Keratinocyte (primary cell): Measurements from ENCODE around the gene SCN1B. TPM values are rescaled to one million over a fixed set of nuclear protein-coding genes. Genes with fewer than 3 reads are reported as not detected.

Experiments used
- DNase-seq: peaks from one replicate; pipeline ENCODE4 v3.0.0-alpha.2; 2011; ENCODE audit warnings: low read depth, missing footprints, low spot score
- FAIRE-seq: peaks from 2 replicates; lab custom pipeline; 2011; peaks lifted over from hg19 to GRCh38; lab: Jason Lieb, UNC
- H2AFZ ChIP-seq: 2 replicates; pipeline ENCODE4 v1.6.0; 2012; ENCODE audit warnings: low read length, control low read depth, inconsistent platforms; ENCODE audit not compliant: control insufficient read depth
- H3K27ac ChIP-seq: 2 replicates; pipeline ENCODE4 v1.5.1; 2011; ENCODE audit warnings: low read length; ENCODE audit not compliant: control insufficient read depth, insufficient read depth
- H3K27me3 ChIP-seq: 3 replicates; pipeline ENCODE4 v1.6.0; 2011; ENCODE audit warnings: low read length; ENCODE audit not compliant: control insufficient read depth, insufficient read depth; ENCODE audit errors: extremely low read depth
- H3K36me3 ChIP-seq, 2 experiments: 2 replicates in 1 of 2; 3 replicates in 1 of 2; pipeline ENCODE4 v1.5.1; 2011; ENCODE audit warnings: low read length in 2 of 2, mild to moderate bottlenecking in 1 of 2; ENCODE audit not compliant: control insufficient read depth in 2 of 2, insufficient read depth in 2 of 2; ENCODE audit errors: extremely low read depth in 1 of 2
- H3K4me1 ChIP-seq: 3 replicates; pipeline ENCODE4 v1.5.1; 2011; ENCODE audit warnings: low read length; ENCODE audit not compliant: control insufficient read depth, insufficient read depth; ENCODE audit errors: extremely low read depth
- H3K4me2 ChIP-seq: 3 replicates; pipeline ENCODE4 v1.6.0; 2011; ENCODE audit warnings: low read depth, low read length; ENCODE audit not compliant: control insufficient read depth, insufficient read depth; ENCODE audit errors: extremely low read depth
- H3K4me3 ChIP-seq, 3 experiments: fragments of 200-600 bp in 1 of 3; sonication (generic) in 1 of 3; 2 replicates in 2 of 3; 3 replicates in 1 of 3; pipeline ENCODE4 v1.5.1; 2011 to 2016; ENCODE audit warnings: low read length in 3 of 3, mild to moderate bottlenecking in 3 of 3, control low read depth in 2 of 3, inconsistent platforms in 1 of 3, low read depth in 1 of 3, mixed read lengths in 1 of 3, mixed run types in 1 of 3, moderate library complexity in 1 of 3; ENCODE audit not compliant: control insufficient read depth in 2 of 3, insufficient read depth in 2 of 3; ENCODE audit errors: extremely low read depth in 1 of 3
- H3K79me2 ChIP-seq: 2 replicates; pipeline ENCODE4 v1.6.0; 2012; ENCODE audit warnings: low read length; ENCODE audit not compliant: control insufficient read depth, insufficient read depth
- H3K9ac ChIP-seq: 3 replicates; pipeline ENCODE4 v1.6.0; 2011; ENCODE audit warnings: low read length; ENCODE audit not compliant: control insufficient read depth, insufficient read depth; ENCODE audit errors: extremely low read depth
- H3K9me1 ChIP-seq: 3 replicates; pipeline ENCODE4 v1.6.0; 2011; ENCODE audit warnings: low read length; ENCODE audit not compliant: control insufficient read depth, insufficient read depth; ENCODE audit errors: extremely low read depth
- H3K9me3 ChIP-seq: 2 replicates; pipeline ENCODE4 v1.5.1; 2012; ENCODE audit warnings: low read depth, low read length; ENCODE audit not compliant: control insufficient read depth
- H4K20me1 ChIP-seq: 3 replicates; pipeline ENCODE4 v1.6.0; 2011; ENCODE audit warnings: low read length; ENCODE audit not compliant: control insufficient read depth, insufficient read depth; ENCODE audit errors: extremely low read depth
- EZH2 ChIP-seq: IDR thresholded peaks from one replicate; pipeline ENCODE4 v1.6.1; 2012; ENCODE audit warnings: inconsistent platforms, mild to moderate bottlenecking, low read length, moderate library complexity
- dilution Hi-C: fragments of 300-500 bp; cut with MboI; formaldehyde crosslinking; loops from one replicate; pipeline ENCODE4 v1.7.0; 2020; ENCODE audit warnings: low sequenced_read_pairs; ENCODE audit not compliant: extremely low pct_ligation_motif_present
- polyA plus RNA-seq, 5 experiments: library from polyadenylated mRNA; depleted of rRNA in 3 of 5; stranded (reverse) in 3 of 5; stranded (forward) in 1 of 5; unstranded in 1 of 5; fragments of >200 nt; gene quantifications; 1 replicate in 1 of 5; 2 replicates in 3 of 5; 3 replicates in 1 of 5; pipeline versions ENCODE4 v1.2.1 to v1.2.3, GENCODE V29; 2011 to 2012; ENCODE audit warnings: missing spikeins in 2 of 5, low read depth in 1 of 5, low replicate concordance in 1 of 5
- TF ChIP-seq, protein P1 (sequence below), 3 experiments: IDR thresholded peaks in 1 of 3; conservative IDR thresholded peaks in 1 of 3; optimal IDR thresholded peaks in 1 of 3; 2 replicates in 2 of 3; 3 replicates in 1 of 3; pipeline versions ENCODE3 to v1.5.1; 2011; ENCODE audit warnings: low read length in 3 of 3, mild to moderate bottlenecking in 3 of 3, moderate library complexity in 2 of 3, control low read depth in 1 of 3, inconsistent platforms in 1 of 3; ENCODE audit not compliant: insufficient read depth in 2 of 3; ENCODE audit errors: extremely low read depth in 1 of 3

The SCN1B gene
- polyA plus RNA-seq, 1 donor (not counting 4 experiments of a cell fraction or from before 2014, with no cell fraction given) = 0.30 TPM

DNA sequence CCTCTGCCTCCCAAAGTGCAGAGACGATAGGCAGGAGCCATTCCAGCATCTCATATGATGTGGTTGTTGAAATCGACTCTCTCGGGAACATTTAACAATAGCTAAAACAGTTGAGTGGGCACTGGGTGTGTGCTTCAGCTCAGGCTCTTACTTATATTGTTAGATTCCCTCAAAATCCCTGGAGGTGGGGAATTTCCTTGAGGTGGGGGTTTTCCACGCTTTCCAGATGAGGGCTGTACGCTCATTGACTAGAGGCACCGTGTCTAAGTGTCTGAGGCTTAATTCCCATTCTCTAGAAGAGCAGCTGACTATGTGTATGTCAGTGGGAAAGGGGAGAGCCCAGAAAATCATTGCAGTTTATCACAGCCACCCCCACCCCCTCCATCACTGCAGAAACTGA lies 41.0 kb upstream of the SCN1B start:
- Histone ChIP-seq H2AFZ (no peak overlapping the region), H3K4me2 (no peak overlapping the region), H4K20me1 (no peaks in the 10 kb centered on the region), H3K9ac (no peak overlapping the region), H3K4me1 (no peaks in the 10 kb centered on the region), H3K79me2 (no peaks in the 10 kb centered on the region), H3K27ac (no peak overlapping the region), H3K9me1 (no peaks in the 10 kb centered on the region), H3K27me3 (peaks cover 7% of the 10 kb centered on the region), H3K4me3 (no peak overlapping the region), H3K36me3 (no peaks in the 10 kb centered on the region), H3K9me3 (no peaks in the 10 kb centered on the region)
- TF ChIP-seq, protein P1, sequence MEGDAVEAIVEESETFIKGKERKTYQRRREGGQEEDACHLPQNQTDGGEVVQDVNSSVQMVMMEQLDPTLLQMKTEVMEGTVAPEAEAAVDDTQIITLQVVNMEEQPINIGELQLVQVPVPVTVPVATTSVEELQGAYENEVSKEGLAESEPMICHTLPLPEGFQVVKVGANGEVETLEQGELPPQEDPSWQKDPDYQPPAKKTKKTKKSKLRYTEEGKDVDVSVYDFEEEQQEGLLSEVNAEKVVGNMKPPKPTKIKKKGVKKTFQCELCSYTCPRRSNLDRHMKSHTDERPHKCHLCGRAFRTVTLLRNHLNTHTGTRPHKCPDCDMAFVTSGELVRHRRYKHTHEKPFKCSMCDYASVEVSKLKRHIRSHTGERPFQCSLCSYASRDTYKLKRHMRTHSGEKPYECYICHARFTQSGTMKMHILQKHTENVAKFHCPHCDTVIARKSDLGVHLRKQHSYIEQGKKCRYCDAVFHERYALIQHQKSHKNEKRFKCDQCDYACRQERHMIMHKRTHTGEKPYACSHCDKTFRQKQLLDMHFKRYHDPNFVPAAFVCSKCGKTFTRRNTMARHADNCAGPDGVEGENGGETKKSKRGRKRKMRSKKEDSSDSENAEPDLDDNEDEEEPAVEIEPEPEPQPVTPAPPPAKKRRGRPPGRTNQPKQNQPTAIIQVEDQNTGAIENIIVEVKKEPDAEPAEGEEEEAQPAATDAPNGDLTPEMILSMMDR (optimal IDR thresholded peaks at IDR 0.05 in 1 of 3, IDR thresholded peaks at IDR 0.05 in 1 of 3, conservative IDR thresholded peaks at IDR 0.05 in 1 of 3; ENCODE audit: extremely low read depth in 1 of 3, insufficient read depth in 2 of 3, low read length in 3 of 3) = no peak
- no peak for TF ChIP-seq EZH2
- FAIRE-seq (no peak), DNase-seq (no peak)
- dilution Hi-C loops = no loop called here

DNA sequence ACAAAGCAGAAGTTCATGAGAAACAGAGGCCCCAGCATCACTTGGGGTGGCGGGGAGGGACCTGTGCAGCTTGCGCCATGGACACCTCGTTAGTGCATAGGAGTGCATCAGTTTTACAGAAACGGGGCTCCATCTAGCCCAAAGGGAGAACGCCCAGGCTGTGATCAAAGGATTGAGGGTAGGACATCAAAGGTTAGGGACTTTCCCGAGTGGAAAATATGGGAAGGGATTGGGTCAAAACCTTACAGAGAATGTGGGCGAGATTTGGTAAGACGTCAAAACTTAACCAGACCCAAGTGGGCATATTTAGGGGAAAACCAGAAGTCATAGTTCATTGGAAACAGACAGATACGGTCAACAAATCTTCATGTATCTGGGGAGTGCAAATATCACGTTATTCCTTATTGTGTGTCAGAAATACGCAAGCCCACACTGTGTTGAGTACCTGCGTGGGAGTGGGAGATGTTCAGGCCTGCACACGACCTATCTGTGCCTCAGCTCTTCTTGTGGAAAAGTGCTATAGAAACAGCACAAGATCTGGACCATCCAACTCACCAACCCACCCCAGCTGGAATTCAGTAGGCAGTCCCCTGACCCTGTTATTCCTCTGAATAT lies 39.6 kb upstream of the SCN1B start:
- no peak overlapping the region for H3K4me2 ChIP-seq
- no peak for TF ChIP-seq EZH2
- TF ChIP-seq, protein P1 (optimal IDR thresholded peaks at IDR 0.05 in 1 of 3, IDR thresholded peaks at IDR 0.05 in 1 of 3, conservative IDR thresholded peaks at IDR 0.05 in 1 of 3; ENCODE audit: extremely low read depth in 1 of 3, insufficient read depth in 2 of 3, low read length in 3 of 3) = no peak
- no peak overlapping the region for H3K9ac ChIP-seq
- dilution Hi-C loops = no loop called here
- FAIRE-seq (no peak), DNase-seq (no peak)
- H2AFZ ChIP-seq = no peak overlapping the region
- no peak overlapping the region for H3K27ac ChIP-seq
- no peaks in the 10 kb centered on the region for H3K36me3 ChIP-seq
- H3K9me1 ChIP-seq = no peaks in the 10 kb centered on the region
- no peaks in the 10 kb centered on the region for H3K79me2 ChIP-seq
- H3K4me3 ChIP-seq = no peak overlapping the region
- H3K9me3 ChIP-seq = no peaks in the 10 kb centered on the region
- no peaks in the 10 kb centered on the region for H3K4me1 ChIP-seq
- H4K20me1 ChIP-seq = no peaks in the 10 kb centered on the region
- peaks cover 7% of the 10 kb centered on the region for H3K27me3 ChIP-seq
